Activated B cell treated with CpG ODN at 0.5 μM for 24 hours (primary cell): ENCODE measurements around the gene NAV3. TPM values are rescaled to one million over a fixed set of nuclear protein-coding genes. Genes with fewer than 3 reads are reported as not detected.

ENCODE experiments used
- ATAC-seq: fragments of 200-7000 bp; cut with Tn5 transposase; one replicate; pipeline ENCODE4 v1.10.0; 2021; ENCODE audit warnings: low read depth, mild to moderate bottlenecking, moderate library complexity
- CTCF ChIA-PET: fragments of 350-600 bp; sonication (Branson Sonifier 250); formaldehyde crosslinking; loops from one replicate; lab custom pipeline; 2021; ENCODE audit warnings: antibody characterized with exemption; lab: Charles Lee
- POLR2A ChIA-PET: fragments of 350-600 bp; sonication (Branson Sonifier 250); formaldehyde crosslinking; loops from one replicate; lab custom pipeline; 2021; ENCODE audit warnings: antibody characterized with exemption; lab: Charles Lee
- DNase-seq: peaks from one replicate; pipeline ENCODE4 v3.0.0; 2022
- H3K27ac Mint-ChIP-seq: one replicate; pipeline ENCODE4 v1.8.0; 2020; ENCODE audit warnings: mixed read lengths
- H3K27me3 Mint-ChIP-seq: one replicate; pipeline ENCODE4 v1.8.0; 2021; ENCODE audit warnings: mixed read lengths
- H3K36me3 Mint-ChIP-seq: one replicate; pipeline ENCODE4 v1.8.0; 2021; ENCODE audit warnings: low read depth, mixed read lengths
- H3K4me1 Mint-ChIP-seq: one replicate; pipeline ENCODE4 v1.8.0; 2021; ENCODE audit warnings: mixed read lengths
- H3K4me3 Mint-ChIP-seq: one replicate; pipeline ENCODE4 v1.8.0; 2020; ENCODE audit warnings: mild to moderate bottlenecking, mixed read lengths
- H3K9me3 Mint-ChIP-seq: one replicate; pipeline ENCODE4 v1.8.0; 2020; ENCODE audit warnings: mixed read lengths
- CTCF ChIP-seq: fragments of 200-600 bp; IDR thresholded peaks from one replicate; pipeline ENCODE4 v1.8.0; 2022; ENCODE audit warnings: antibody characterized with exemption, mild to moderate bottlenecking
- intact Hi-C: fragments of 100-400 bp; cut with micrococcal nuclease; formaldehyde crosslinking; loops from one replicate; pipeline ENCODE4 v1.15.1; 2024
- total RNA-seq: library from RNA; stranded (reverse); gene quantifications from 2 replicates; pipeline ENCODE4 v1.2.3, GENCODE V29; 2022

Gene NAV3
- total RNA-seq, 1 donor from 2014 or later = not detected

GRCh38 chr12:77973579-77973978 lies 142.9 kb downstream of the NAV3 start:
- no peak overlapping the region for H3K4me3 Mint-ChIP-seq
- H3K36me3 Mint-ChIP-seq = no peaks in the 10 kb centered on the region
- no peak overlapping the region for H3K27ac Mint-ChIP-seq
- TF ChIP-seq CTCF = no peak
- H3K27me3 Mint-ChIP-seq = no peaks in the 10 kb centered on the region
- CTCF ChIA-PET = no interaction called here
- DNase-seq (no peak), ATAC-seq (no peak)
- intact Hi-C loops = no loop called here
- H3K4me1 Mint-ChIP-seq = no peaks in the 10 kb centered on the region
- no peaks in the 10 kb centered on the region for H3K9me3 Mint-ChIP-seq
- POLR2A ChIA-PET = no interaction called here

GRCh38 chr12:77974645-77975044 lies 144.0 kb downstream of the NAV3 start:
- H3K27me3 Mint-ChIP-seq = no peaks in the 10 kb centered on the region
- no peak for DNase-seq
- no peak overlapping the region for H3K27ac Mint-ChIP-seq
- no peak for ATAC-seq
- POLR2A ChIA-PET = no interaction called here
- CTCF ChIA-PET = interaction anchor here (0.6 kb wide), 1 partner anchor 17 kb away, joined by 3 read pairs; no protein-coding TSS in a partner anchor
- H3K36me3 Mint-ChIP-seq = no peaks in the 10 kb centered on the region
- intact Hi-C loops = no loop called here
- no peaks in the 10 kb centered on the region for H3K9me3 Mint-ChIP-seq
- no peak overlapping the region for H3K4me3 Mint-ChIP-seq
- no peak for TF ChIP-seq CTCF
- no peaks in the 10 kb centered on the region for H3K4me1 Mint-ChIP-seq

- ATAC-seq = no peak
- Mint-ChIP-seq H3K4me1 (no peaks in the 10 kb centered on the region), H3K27ac (no peak overlapping the region), H3K27me3 (no peaks in the 10 kb centered on the region), H3K9me3 (no peaks in the 10 kb centered on the region), H3K36me3 (no peaks in the 10 kb centered on the region), H3K4me3 (no peak overlapping the region)
- intact Hi-C loops = no loop called here
- DNase-seq = no peak
- TF ChIP-seq CTCF = no peak
- POLR2A ChIA-PET = no interaction called here
- CTCF ChIA-PET = no interaction called here
Measured at GRCh38 chr12:77979597-77980250, 149.0 kb downstream of the NAV3 start.

- Mint-ChIP-seq H3K4me1 (no peaks in the 10 kb centered on the region), H3K9me3 (no peaks in the 10 kb centered on the region), H3K27ac (no peak overlapping the region), H3K36me3 (no peaks in the 10 kb centered on the region), H3K4me3 (no peak overlapping the region), H3K27me3 (no peaks in the 10 kb centered on the region)
- ATAC-seq = no peak
- ChIA-PET CTCF (no interaction called here), POLR2A (no interaction called here)
- no peak for DNase-seq
- no peak for TF ChIP-seq CTCF
- intact Hi-C loops = no loop called here
Measured at GRCh38 chr12:77980782-77981181, 150.1 kb downstream of the NAV3 start.

- Mint-ChIP-seq H3K36me3 (no peaks in the 10 kb centered on the region), H3K27me3 (no peaks in the 10 kb centered on the region), H3K4me1 (no peaks in the 10 kb centered on the region), H3K27ac (no peak overlapping the region), H3K9me3 (no peaks in the 10 kb centered on the region), H3K4me3 (no peak overlapping the region)
- TF ChIP-seq CTCF = no peak
- CTCF ChIA-PET = no interaction called here
- POLR2A ChIA-PET = no interaction called here
- intact Hi-C loops = no loop called here
- ATAC-seq (no peak), DNase-seq (no peak)
Measured at GRCh38 chr12:77983859-77984258, 153.2 kb downstream of the NAV3 start.
